Measurements from ENCODE around the gene OR5A2. TPM values are rescaled to one million over a fixed set of nuclear protein-coding genes. Genes with fewer than 3 reads are reported as not detected.

Gene OR5A2
- total and polyA plus RNA-seq, 10 of the 15 experiments (the other 5 are each of a cell fraction or from before 2014, with no cell fraction given) = not detected

- WGBS (ENCODE audit: insufficient coverage, insufficient replicate concordance, low lambda C conversion rate, missing lambda C conversion rate) = 0% methylated on average over 1 of the region's 1 CpG
- H3K4me2 ChIP-seq (ENCODE audit: control insufficient read depth, insufficient read depth) = no peak overlapping the region
- no peaks in the 10 kb centered on the region for H4K20me1 ChIP-seq (ENCODE audit: control insufficient read depth, insufficient read depth)
- ATAC-seq (no peak), FAIRE-seq (no peak), DNase-seq (ENCODE audit: low read depth, low spot score) (no peak)
- CTCF ChIA-PET = interaction anchor here (1.1 to 1.5 kb wide), 2 partner anchors 15 kb away, joined by 4 to 5 read pairs; no protein-coding TSS in a partner anchor
- in situ Hi-C loops (cut with MboI) = no loop called here
- POLR2A ChIA-PET = no interaction called here
- BruUV-seq (replicated peaks) = no TSS peak
- TF ChIP-seq BHLHE40 (IDR thresholded peaks at IDR 0.05; ENCODE audit: borderline replicate concordance in 1 of 2, low read depth in 2 of 2, low read length in 1 of 2) (no peak), NR2F1 (conservative IDR thresholded peaks at IDR 0.05) (no peak), ZNF592 (IDR thresholded peaks at IDR 0.05) (no peak), YBX1 (IDR thresholded peaks at IDR 0.05) (no peak), HDAC2 (IDR thresholded peaks at IDR 0.05) (no peak), REST (IDR thresholded peaks at IDR 0.05; ENCODE audit: low read depth, low read length) (no peak), CREB1 (IDR thresholded peaks at IDR 0.05; ENCODE audit: low read depth) (no peak), GABPA (IDR thresholded peaks at IDR 0.05; ENCODE audit: low read depth) (no peak), SMAD5 (IDR thresholded peaks at IDR 0.05; ENCODE audit: low read depth) (no peak), CBX5 (IDR thresholded peaks at IDR 0.05; ENCODE audit: low read depth) (no peak), STAT3 (IDR thresholded peaks at IDR 0.05; ENCODE audit: low read depth, low read length) (no peak), ZNF24 (IDR thresholded peaks at IDR 0.05) (no peak), BMI1 (IDR thresholded peaks at IDR 0.05; ENCODE audit: borderline replicate concordance) (no peak), LARP7 (IDR thresholded peaks at IDR 0.05) (no peak), HDGF (IDR thresholded peaks at IDR 0.05) (no peak), E4F1 (IDR thresholded peaks at IDR 0.05; ENCODE audit: borderline replicate concordance, partially characterized antibody) (no peak)
- H3K27me3 ChIP-seq (replicated peaks in 1 of 2; ENCODE audit: control insufficient read depth in 2 of 2, insufficient read depth in 2 of 2, low read length in 1 of 2) = no peaks in the 10 kb centered on the region
- H3K27ac ChIP-seq (ENCODE audit: control insufficient read depth, insufficient read depth) = no peak overlapping the region
- no peak overlapping the region for H3K9ac ChIP-seq (ENCODE audit: control insufficient read depth, insufficient read depth, low read length)
- intact Hi-C loops (cut with micrococcal nuclease; ENCODE audit: unreplicated experiment) = no loop called here
- H3K4me3 ChIP-seq = no peak overlapping the region
- no peak overlapping the region for H2AFZ ChIP-seq (ENCODE audit: control insufficient read depth, low read depth, low read length)
- no peaks in the 10 kb centered on the region for H3K79me2 ChIP-seq (ENCODE audit: control insufficient read depth, insufficient read depth, low read length)
- no peaks in the 10 kb centered on the region; the same call in 2 of the 3 replicates for H3K9me3 ChIP-seq (replicated peaks; ENCODE audit: control insufficient read depth, insufficient read depth, low read length)
- no peaks in the 10 kb centered on the region for H3K36me3 ChIP-seq (ENCODE audit: control insufficient read depth in 2 of 2, insufficient read depth in 2 of 2, low read length in 1 of 2)
- SMC1A ChIA-PET (ENCODE audit: uncharacterized antibody, unreplicated experiment) = no interaction called here
- H3K4me1 ChIP-seq (ENCODE audit: control insufficient read depth, insufficient read depth, low read length) = no peaks in the 10 kb centered on the region
- RAD21 ChIA-PET (ENCODE audit: unreplicated experiment) = interaction anchor here (0.6 kb wide), 1 partner anchor 15 kb away, joined by 3 read pairs; no protein-coding TSS in a partner anchor
Measured at GRCh38 chr11:59415111-59415510, 11.1 kb downstream of the OR5A2 start.

Data from GM12878 (cell line).